ENCODE data around the gene MIER2. TPM values are rescaled to one million over a fixed set of nuclear protein-coding genes. Genes with fewer than 3 reads are reported as not detected.
"Not testable (repeated sequence)": the region's sequence is repeated elsewhere in the genome, so short reads cannot be mapped to it uniquely, and the experiment has no call there.

The MIER2 gene
- total and polyA plus RNA-seq, 4 experiments from 2014 or later, result 1.1 to 18.2 (median 12.7) TPM

GRCh38 chr19:366951-367350 is 22.4 kb upstream of the MIER2 start:
- no peak overlapping the region for H3K27ac Mint-ChIP-seq
- intact Hi-C loops (cut with micrococcal nuclease), result no loop called here
- H3K27ac ChIP-seq (ENCODE audit: low read depth, low read length), result no peak overlapping the region
- no peak overlapping the region for H3K4me3 ChIP-seq (ENCODE audit: low read length in 2 of 2)
- ChIA-PET CTCF (ENCODE audit: partially characterized antibody) (no interaction called here), POLR2A (ENCODE audit: partially characterized antibody) (no interaction called here)
- H3K27me3 Mint-ChIP-seq, result peaks cover 6 to 36% of the 10 kb centered on the region in 2 donors
- H3K4me1 Mint-ChIP-seq, result no peaks in the 10 kb centered on the region
- no peak for DNase-seq
- peaks cover 0 to 1% (median 0%) of the 10 kb centered on the region in 8 donors for H3K9me3 Mint-ChIP-seq
- H3K36me3 Mint-ChIP-seq, result peaks cover 0 to 4% of the 10 kb centered on the region in 2 donors
- no peaks in the 10 kb centered on the region for H3K4me1 ChIP-seq (ENCODE audit: insufficient read depth, low read length)
- H3K9me3 ChIP-seq (ENCODE audit: control insufficient read depth in 1 of 2, low read length in 2 of 2), result no peaks in the 10 kb centered on the region
- no peaks in the 10 kb centered on the region for H3K36me3 ChIP-seq (ENCODE audit: insufficient read depth, low read length)
- H3K27me3 ChIP-seq (ENCODE audit: insufficient read depth, low read length), result no peaks in the 10 kb centered on the region
- H3K4me3 Mint-ChIP-seq, result no peak overlapping the region

- Mint-ChIP-seq H3K27me3 (peaks cover 2 to 29% of the 10 kb centered on the region in 2 donors), H3K27ac (peak overlapping the region in 1 of 7 donors; percentile 79), H3K4me3 (no peak overlapping the region), H3K36me3 (peaks cover 0 to 4% of the 10 kb centered on the region in 2 donors), H3K9me3 (peaks cover 0 to 1% (median 0%) of the 10 kb centered on the region in 8 donors), H3K4me1 (no peaks in the 10 kb centered on the region)
- no peaks in the 10 kb centered on the region for H3K9me3 ChIP-seq (ENCODE audit: control insufficient read depth in 1 of 2, low read length in 2 of 2)
- H3K4me3 ChIP-seq (ENCODE audit: low read length in 2 of 2), result no peak overlapping the region
- H3K36me3 ChIP-seq (ENCODE audit: insufficient read depth, low read length), result no peaks in the 10 kb centered on the region
- ChIA-PET CTCF (ENCODE audit: partially characterized antibody) (no interaction called here), POLR2A (ENCODE audit: partially characterized antibody) (no interaction called here)
- H3K4me1 ChIP-seq (ENCODE audit: insufficient read depth, low read length), result no peaks in the 10 kb centered on the region
- DNase-seq, result no peak
- no peaks in the 10 kb centered on the region for H3K27me3 ChIP-seq (ENCODE audit: insufficient read depth, low read length)
- H3K27ac ChIP-seq (ENCODE audit: low read depth, low read length), result no peak overlapping the region
- intact Hi-C loops (cut with micrococcal nuclease), result no loop called here
Measured at GRCh38 chr19:366205-366783, 21.7 kb upstream of the MIER2 start.

- intact Hi-C loops (cut with micrococcal nuclease), result no loop called here
- Histone ChIP-seq H3K27ac (ENCODE audit: low read depth, low read length) (no peak overlapping the region), H3K4me3 (ENCODE audit: low read length in 2 of 2) (no peak overlapping the region), H3K36me3 (ENCODE audit: insufficient read depth, low read length) (no peaks in the 10 kb centered on the region), H3K9me3 (ENCODE audit: control insufficient read depth in 1 of 2, low read length in 2 of 2) (no peaks in the 10 kb centered on the region), H3K4me1 (ENCODE audit: insufficient read depth, low read length) (no peaks in the 10 kb centered on the region), H3K27me3 (ENCODE audit: insufficient read depth, low read length) (no peaks in the 10 kb centered on the region)
- Mint-ChIP-seq H3K4me1 (no peaks in the 10 kb centered on the region), H3K27me3 (peaks cover 2 to 25% of the 10 kb centered on the region in 2 donors), H3K4me3 (no peak overlapping the region), H3K9me3 (peaks cover 0 to 1% (median 0%) of the 10 kb centered on the region in 8 donors), H3K36me3 (peaks cover 0 to 4% of the 10 kb centered on the region in 2 donors), H3K27ac (no peak overlapping the region)
- POLR2A ChIA-PET (ENCODE audit: partially characterized antibody), result no interaction called here
- no peak for DNase-seq
- CTCF ChIA-PET (ENCODE audit: partially characterized antibody), result interaction anchor here (0.7 kb wide), 1 partner anchor 85 kb away, joined by 3 read pairs; no protein-coding TSS in a partner anchor
Measured at GRCh38 chr19:364496-365287, 20.1 kb upstream of the MIER2 start.

- Histone ChIP-seq H3K4me1 (ENCODE audit: insufficient read depth, low read length) (no peaks in the 10 kb centered on the region), H3K36me3 (ENCODE audit: insufficient read depth, low read length) (no peaks in the 10 kb centered on the region), H3K27ac (ENCODE audit: low read depth, low read length) (no peak overlapping the region), H3K9me3 (ENCODE audit: control insufficient read depth in 1 of 2, low read length in 2 of 2) (no peaks in the 10 kb centered on the region), H3K27me3 (ENCODE audit: insufficient read depth, low read length) (no peaks in the 10 kb centered on the region), H3K4me3 (ENCODE audit: low read length in 2 of 2) (no peak overlapping the region)
- H3K4me1 Mint-ChIP-seq, result no peaks in the 10 kb centered on the region
- ChIA-PET CTCF (ENCODE audit: partially characterized antibody) (no interaction called here), POLR2A (ENCODE audit: partially characterized antibody) (no interaction called here)
- intact Hi-C loops (cut with micrococcal nuclease), result no loop called here
- H3K9me3 Mint-ChIP-seq, result peaks cover 0 to 1% (median 0%) of the 10 kb centered on the region in 8 donors
- DNase-seq, result no peak
- H3K27me3 Mint-ChIP-seq, result peaks cover 5 to 12% of the 10 kb centered on the region in 2 donors
- H3K36me3 Mint-ChIP-seq, result peaks cover 0 to 4% of the 10 kb centered on the region in 2 donors
- H3K4me3 Mint-ChIP-seq, result no peak overlapping the region
- no peak overlapping the region for H3K27ac Mint-ChIP-seq
Measured at GRCh38 chr19:362683-363082, 18.1 kb upstream of the MIER2 start.

- H3K27me3 Mint-ChIP-seq, result peaks cover 6 to 9% of the 10 kb centered on the region in 2 donors
- Histone ChIP-seq H3K4me1 (ENCODE audit: insufficient read depth, low read length) (no peaks in the 10 kb centered on the region), H3K36me3 (ENCODE audit: insufficient read depth, low read length) (no peaks in the 10 kb centered on the region), H3K4me3 (ENCODE audit: low read length in 2 of 2) (no peak overlapping the region), H3K27me3 (ENCODE audit: insufficient read depth, low read length) (no peaks in the 10 kb centered on the region), H3K9me3 (ENCODE audit: control insufficient read depth in 1 of 2, low read length in 2 of 2) (no peaks in the 10 kb centered on the region), H3K27ac (ENCODE audit: low read depth, low read length) (no peak overlapping the region)
- DNase-seq, result no peak
- H3K9me3 Mint-ChIP-seq, result peaks cover 0 to 1% (median 0%) of the 10 kb centered on the region in 8 donors
- H3K4me1 Mint-ChIP-seq, result no peaks in the 10 kb centered on the region
- CTCF ChIA-PET (ENCODE audit: partially characterized antibody), result no interaction called here
- no peak overlapping the region for H3K27ac Mint-ChIP-seq
- POLR2A ChIA-PET (ENCODE audit: partially characterized antibody), result no interaction called here
- intact Hi-C loops (cut with micrococcal nuclease), result no loop called here
- peaks cover 0 to 4% of the 10 kb centered on the region in 2 donors for H3K36me3 Mint-ChIP-seq
- H3K4me3 Mint-ChIP-seq, result no peak overlapping the region
Measured at GRCh38 chr19:362154-362553, 17.6 kb upstream of the MIER2 start.

GRCh38 chr19:359653-359925 is 15.0 kb upstream of the MIER2 start:
- H3K27me3 Mint-ChIP-seq, result peaks cover 1 to 4% of the 10 kb centered on the region in 2 donors
- Histone ChIP-seq H3K36me3 (ENCODE audit: insufficient read depth, low read length) (no peaks in the 10 kb centered on the region), H3K27ac (ENCODE audit: low read depth, low read length) (no peak overlapping the region), H3K27me3 (ENCODE audit: insufficient read depth, low read length) (no peaks in the 10 kb centered on the region), H3K4me3 (ENCODE audit: low read length in 2 of 2) (no peak overlapping the region), H3K4me1 (ENCODE audit: insufficient read depth, low read length) (no peaks in the 10 kb centered on the region), H3K9me3 (ENCODE audit: control insufficient read depth in 1 of 2, low read length in 2 of 2) (no peaks in the 10 kb centered on the region)
- H3K36me3 Mint-ChIP-seq, result peaks cover 0 to 4% of the 10 kb centered on the region in 2 donors
- no peak overlapping the region for H3K27ac Mint-ChIP-seq
- ChIA-PET POLR2A (ENCODE audit: partially characterized antibody) (no interaction called here), CTCF (ENCODE audit: partially characterized antibody) (no interaction called here)
- intact Hi-C loops (cut with micrococcal nuclease), result no loop called here
- no peaks in the 10 kb centered on the region for H3K4me1 Mint-ChIP-seq
- no peak for DNase-seq
- H3K9me3 Mint-ChIP-seq, result peaks cover 0 to 12% (median 6%) of the 10 kb centered on the region in 8 donors
- no peak overlapping the region for H3K4me3 Mint-ChIP-seq

- CTCF ChIA-PET (ENCODE audit: partially characterized antibody); H3K36me3 ChIP-seq (ENCODE audit: insufficient read depth, low read length); H3K27ac Mint-ChIP-seq: not testable (repeated sequence)
Measured at GRCh38 chr19:355536-355935, 10.9 kb upstream of the MIER2 start.

More at GRCh38 chr19:355536-355935, 10.9 kb upstream of the MIER2 start:
- H3K4me1 ChIP-seq (ENCODE audit: insufficient read depth, low read length); H3K36me3 Mint-ChIP-seq; H3K4me3 Mint-ChIP-seq; POLR2A ChIA-PET (ENCODE audit: partially characterized antibody); intact Hi-C loops (cut with micrococcal nuclease); H3K4me3 ChIP-seq (ENCODE audit: low read length in 2 of 2); H3K27ac ChIP-seq (ENCODE audit: low read depth, low read length); H3K9me3 ChIP-seq (ENCODE audit: control insufficient read depth in 1 of 2, low read length in 2 of 2); H3K27me3 ChIP-seq (ENCODE audit: insufficient read depth, low read length); H3K27me3 Mint-ChIP-seq; DNase-seq; H3K4me1 Mint-ChIP-seq: not testable (repeated sequence)
- peaks cover 0 to 25% (median 17%) of the 10 kb centered on the region in 8 donors for H3K9me3 Mint-ChIP-seq

Data from CD4-positive, alpha-beta memory T cell (primary cell).